Measurements from ENCODE around the gene UNK. TPM values are rescaled to one million over a fixed set of nuclear protein-coding genes. Genes with fewer than 3 reads are reported as not detected.

UNK gene
- total RNA-seq, 4 donors from 2014 or later = 26.5 to 42.5 (median 31.9) TPM

GRCh38 chr17:75822800-75823166, 38.2 kb downstream of the UNK start:
- no peak for TF ChIP-seq POLR2A (IDR thresholded peaks at IDR 0.05)
- no peak for TF ChIP-seq CTCF (IDR thresholded peaks at IDR 0.05)
- intact Hi-C loops (cut with DNase I; ENCODE audit: low total_unique reads) = no loop called here
- H3K4me3 ChIP-seq (ENCODE audit: low read depth, poor library complexity, severe bottlenecking) = no peak overlapping the region
- WGBS, 2 donors = 68 to 85% methylated on average over 3 of the region's 3 CpGs
- no peak for DNase-seq (ENCODE audit: low spot score in 2 of 2)

- TF ChIP-seq CTCF (IDR thresholded peaks at IDR 0.05) = no peak
- TF ChIP-seq POLR2A (IDR thresholded peaks at IDR 0.05) = no peak
- 84 to 89% methylated on average over 26 to 28 of the region's 28 CpGs for WGBS, 2 donors
- no peak overlapping the region for H3K4me3 ChIP-seq (ENCODE audit: low read depth, poor library complexity, severe bottlenecking)
- DNase-seq (ENCODE audit: low spot score in 2 of 2) = no peak
- intact Hi-C loops (cut with DNase I; ENCODE audit: low total_unique reads) = no loop called here
These were observed 38.8 kb downstream of the UNK start for GRCh38 chr17:75823257-75824041.

GRCh38 chr17:75824050-75824552, 39.5 kb downstream of the UNK start:
- WGBS, 2 donors = 77 to 91% methylated on average over 13 of the region's 13 CpGs
- TF ChIP-seq POLR2A (IDR thresholded peaks at IDR 0.05) = no peak
- TF ChIP-seq CTCF (IDR thresholded peaks at IDR 0.05) = no peak
- no peak overlapping the region for H3K4me3 ChIP-seq (ENCODE audit: low read depth, poor library complexity, severe bottlenecking)
- intact Hi-C loops (cut with DNase I; ENCODE audit: low total_unique reads) = no loop called here
- no peak for DNase-seq (ENCODE audit: low spot score in 2 of 2)

GRCh38 chr17:75824666-75825065, 40.1 kb downstream of the UNK start:
- intact Hi-C loops (cut with DNase I; ENCODE audit: low total_unique reads) = no loop called here
- no peak for DNase-seq (ENCODE audit: low spot score in 2 of 2)
- WGBS, 2 donors = 49 to 51% methylated on average over 2 of the region's 2 CpGs
- TF ChIP-seq POLR2A (IDR thresholded peaks at IDR 0.05) (no peak), CTCF (IDR thresholded peaks at IDR 0.05) (no peak)
- H3K4me3 ChIP-seq (ENCODE audit: low read depth, poor library complexity, severe bottlenecking) = no peak overlapping the region

- no peak overlapping the region for H3K4me3 ChIP-seq (ENCODE audit: low read depth, poor library complexity, severe bottlenecking)
- intact Hi-C loops (cut with DNase I; ENCODE audit: low total_unique reads) = no loop called here
- WGBS, 2 donors = 80% methylated on average over 13 of the region's 13 CpGs
- DNase-seq (ENCODE audit: low spot score in 2 of 2) = no peak
- TF ChIP-seq POLR2A (IDR thresholded peaks at IDR 0.05) (no peak), CTCF (IDR thresholded peaks at IDR 0.05) (no peak)
These were observed 40.5 kb downstream of the UNK start for GRCh38 chr17:75825149-75825552.
